ENCODE measurements around the gene BPIFB2. TPM values are rescaled to one million over a fixed set of nuclear protein-coding genes. Genes with fewer than 3 reads are reported as not detected.

The BPIFB2 gene
- total RNA-seq, 1 experiment from 2014 or later = 0.15 TPM

DNA sequence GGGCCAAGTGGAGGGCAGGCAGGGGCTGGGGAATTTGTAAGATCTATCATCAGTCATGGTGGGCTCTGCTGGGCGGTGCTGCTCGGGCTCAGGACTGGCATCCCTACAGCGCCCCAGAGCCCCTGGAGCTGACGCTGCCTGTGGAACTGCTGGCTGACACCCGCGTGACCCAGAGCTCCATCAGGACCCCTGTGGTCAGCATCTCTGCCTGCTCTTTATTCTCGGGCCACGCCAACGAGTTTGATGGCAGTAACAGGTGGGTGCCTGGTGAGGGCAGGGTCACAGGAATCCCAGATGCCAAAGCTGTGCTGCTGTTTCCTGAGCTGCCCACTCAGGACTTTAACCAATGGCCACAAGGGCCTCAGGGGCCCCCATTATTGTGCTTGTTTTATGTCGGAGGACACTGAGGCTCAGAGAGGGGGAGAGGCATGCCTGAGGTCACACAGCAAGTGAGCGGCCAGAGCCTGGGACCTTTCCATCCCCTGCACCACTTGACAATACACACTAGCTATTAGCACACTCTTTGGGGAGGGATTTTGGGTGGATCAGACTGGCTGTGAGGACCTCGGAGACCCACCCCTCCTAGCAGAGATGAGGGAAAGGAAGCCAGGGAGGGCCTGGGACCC lies 6.3 kb downstream of the BPIFB2 start:
- Histone ChIP-seq H3K9me2 (ENCODE audit: insufficient read depth) (no peaks in the 10 kb centered on the region), H3K36me3 (ENCODE audit: control insufficient read depth in 1 of 2, insufficient read depth in 2 of 2, low read length in 2 of 2) (no peaks in the 10 kb centered on the region), H3K4me1 (ENCODE audit: control insufficient read depth in 1 of 2, insufficient read depth in 2 of 2, low read length in 2 of 2) (no peaks in the 10 kb centered on the region), H3K27me3 (ENCODE audit: insufficient read depth, low read length) (peaks cover 13% of the 10 kb centered on the region; the same call in 1 of the 2 replicates), H3K4me3 (replicated peaks in 1 of 2; ENCODE audit: low read depth in 1 of 2, low read length in 2 of 2) (no peak overlapping the region), H3K79me2 (ENCODE audit: insufficient read depth, low read length) (no peaks in the 10 kb centered on the region), H3K4me2 (ENCODE audit: low read length) (no peak overlapping the region), H3K9me3 (ENCODE audit: control insufficient read depth in 1 of 2, insufficient read depth in 1 of 2, low read depth in 1 of 2, low read length in 2 of 2) (no peaks in the 10 kb centered on the region), H3K9ac (ENCODE audit: low read length) (no peak overlapping the region), H2AFZ (ENCODE audit: low read depth, low read length, poor library complexity, severe bottlenecking) (no peak overlapping the region), H3K27ac (ENCODE audit: low read depth, low read length) (no peak overlapping the region), H4K20me1 (ENCODE audit: insufficient read depth) (no peaks in the 10 kb centered on the region)
- POLR2A ChIA-PET = no interaction called here
- intact Hi-C loops (cut with micrococcal nuclease) = no loop called here
- TF ChIP-seq ZFX (IDR thresholded peaks at IDR 0.05) (no peak), ZBTB33 (IDR thresholded peaks at IDR 0.05; ENCODE audit: extremely low read depth, insufficient replicate concordance, low read length) (no peak), JUND (IDR thresholded peaks at IDR 0.05) (no peak), FOSL1 (IDR thresholded peaks at IDR 0.05; ENCODE audit: low read depth) (no peak), EZH2 (IDR thresholded peaks at IDR 0.05) (no peak), ELF1 (IDR thresholded peaks at IDR 0.05; ENCODE audit: borderline replicate concordance, low read depth) (no peak), CBX3 (IDR thresholded peaks at IDR 0.05; ENCODE audit: low read depth) (no peak), RAD21 (IDR thresholded peaks at IDR 0.05; ENCODE audit: low read depth) (no peak), EZH2phosphoT487 (IDR thresholded peaks at IDR 0.05; ENCODE audit: borderline replicate concordance) (no peak)
- TF ChIP-seq, protein P1, sequence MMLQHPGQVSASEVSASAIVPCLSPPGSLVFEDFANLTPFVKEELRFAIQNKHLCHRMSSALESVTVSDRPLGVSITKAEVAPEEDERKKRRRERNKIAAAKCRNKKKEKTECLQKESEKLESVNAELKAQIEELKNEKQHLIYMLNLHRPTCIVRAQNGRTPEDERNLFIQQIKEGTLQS (IDR thresholded peaks at IDR 0.05) = no peak
- TF ChIP-seq, protein P2, sequence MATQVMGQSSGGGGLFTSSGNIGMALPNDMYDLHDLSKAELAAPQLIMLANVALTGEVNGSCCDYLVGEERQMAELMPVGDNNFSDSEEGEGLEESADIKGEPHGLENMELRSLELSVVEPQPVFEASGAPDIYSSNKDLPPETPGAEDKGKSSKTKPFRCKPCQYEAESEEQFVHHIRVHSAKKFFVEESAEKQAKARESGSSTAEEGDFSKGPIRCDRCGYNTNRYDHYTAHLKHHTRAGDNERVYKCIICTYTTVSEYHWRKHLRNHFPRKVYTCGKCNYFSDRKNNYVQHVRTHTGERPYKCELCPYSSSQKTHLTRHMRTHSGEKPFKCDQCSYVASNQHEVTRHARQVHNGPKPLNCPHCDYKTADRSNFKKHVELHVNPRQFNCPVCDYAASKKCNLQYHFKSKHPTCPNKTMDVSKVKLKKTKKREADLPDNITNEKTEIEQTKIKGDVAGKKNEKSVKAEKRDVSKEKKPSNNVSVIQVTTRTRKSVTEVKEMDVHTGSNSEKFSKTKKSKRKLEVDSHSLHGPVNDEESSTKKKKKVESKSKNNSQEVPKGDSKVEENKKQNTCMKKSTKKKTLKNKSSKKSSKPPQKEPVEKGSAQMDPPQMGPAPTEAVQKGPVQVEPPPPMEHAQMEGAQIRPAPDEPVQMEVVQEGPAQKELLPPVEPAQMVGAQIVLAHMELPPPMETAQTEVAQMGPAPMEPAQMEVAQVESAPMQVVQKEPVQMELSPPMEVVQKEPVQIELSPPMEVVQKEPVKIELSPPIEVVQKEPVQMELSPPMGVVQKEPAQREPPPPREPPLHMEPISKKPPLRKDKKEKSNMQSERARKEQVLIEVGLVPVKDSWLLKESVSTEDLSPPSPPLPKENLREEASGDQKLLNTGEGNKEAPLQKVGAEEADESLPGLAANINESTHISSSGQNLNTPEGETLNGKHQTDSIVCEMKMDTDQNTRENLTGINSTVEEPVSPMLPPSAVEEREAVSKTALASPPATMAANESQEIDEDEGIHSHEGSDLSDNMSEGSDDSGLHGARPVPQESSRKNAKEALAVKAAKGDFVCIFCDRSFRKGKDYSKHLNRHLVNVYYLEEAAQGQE (IDR thresholded peaks at IDR 0.05; ENCODE audit: low read depth) = no peak
- TF ChIP-seq, protein P3, sequence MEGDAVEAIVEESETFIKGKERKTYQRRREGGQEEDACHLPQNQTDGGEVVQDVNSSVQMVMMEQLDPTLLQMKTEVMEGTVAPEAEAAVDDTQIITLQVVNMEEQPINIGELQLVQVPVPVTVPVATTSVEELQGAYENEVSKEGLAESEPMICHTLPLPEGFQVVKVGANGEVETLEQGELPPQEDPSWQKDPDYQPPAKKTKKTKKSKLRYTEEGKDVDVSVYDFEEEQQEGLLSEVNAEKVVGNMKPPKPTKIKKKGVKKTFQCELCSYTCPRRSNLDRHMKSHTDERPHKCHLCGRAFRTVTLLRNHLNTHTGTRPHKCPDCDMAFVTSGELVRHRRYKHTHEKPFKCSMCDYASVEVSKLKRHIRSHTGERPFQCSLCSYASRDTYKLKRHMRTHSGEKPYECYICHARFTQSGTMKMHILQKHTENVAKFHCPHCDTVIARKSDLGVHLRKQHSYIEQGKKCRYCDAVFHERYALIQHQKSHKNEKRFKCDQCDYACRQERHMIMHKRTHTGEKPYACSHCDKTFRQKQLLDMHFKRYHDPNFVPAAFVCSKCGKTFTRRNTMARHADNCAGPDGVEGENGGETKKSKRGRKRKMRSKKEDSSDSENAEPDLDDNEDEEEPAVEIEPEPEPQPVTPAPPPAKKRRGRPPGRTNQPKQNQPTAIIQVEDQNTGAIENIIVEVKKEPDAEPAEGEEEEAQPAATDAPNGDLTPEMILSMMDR (IDR thresholded peaks at IDR 0.05 in 2 of 3, conservative IDR thresholded peaks at IDR 0.05 in 1 of 3; ENCODE audit: borderline replicate concordance in 1 of 3, insufficient read depth in 1 of 3, low read depth in 2 of 3, low read length in 2 of 3) = no peak
- ATAC-seq (no peak), DNase-seq (ENCODE audit: low read depth, low spot score) (no peak)
- BruUV-seq (replicated peaks) = no TSS peak
- CTCF ChIA-PET = no interaction called here
- RAD21 ChIA-PET (ENCODE audit: low non-redundant PET in 1 of 2, low total read pairs in 2 of 2, uncharacterized antibody in 2 of 2, unreplicated experiment in 2 of 2) = no interaction called here

All from HCT116 (cell line).